Activated CD4-positive, alpha-beta T cell treated with anti-CD3 and anti-CD28 coated beads for 36 hours (primary cell): ENCODE measurements around the gene TGFBR3. TPM values are rescaled to one million over a fixed set of nuclear protein-coding genes. Genes with fewer than 3 reads are reported as not detected.

Experiments
- ATAC-seq: fragments of 200-7000 bp; cut with Tn5 transposase; one replicate; pipeline ENCODE4 v1.10.0; 2021; ENCODE audit warnings: mild to moderate bottlenecking, moderate library complexity
- CTCF ChIA-PET: fragments of 350-600 bp; sonication (Branson Sonifier 250); formaldehyde crosslinking; loops from one replicate; lab custom pipeline; 2021; ENCODE audit warnings: antibody characterized with exemption; lab: Charles Lee
- POLR2A ChIA-PET: fragments of 350-600 bp; sonication (Branson Sonifier 250); formaldehyde crosslinking; loops from one replicate; lab custom pipeline; 2021; ENCODE audit warnings: antibody characterized with exemption, inconsistent platforms; lab: Charles Lee
- DNase-seq: peaks from one replicate; pipeline ENCODE4 v3.0.0-alpha.2; 2020
- H3K27ac Mint-ChIP-seq: one replicate; pipeline ENCODE4 v1.8.0; 2021; ENCODE audit warnings: mixed read lengths
- H3K27me3 Mint-ChIP-seq: one replicate; pipeline ENCODE4 v1.8.0; 2021; ENCODE audit warnings: mixed read lengths
- H3K36me3 Mint-ChIP-seq: one replicate; pipeline ENCODE4 v1.8.0; 2021; ENCODE audit warnings: low read depth, mixed read lengths
- H3K4me1 Mint-ChIP-seq: one replicate; pipeline ENCODE4 v1.8.0; 2021; ENCODE audit warnings: mixed read lengths
- H3K4me3 Mint-ChIP-seq: one replicate; pipeline ENCODE4 v1.8.0; 2021; ENCODE audit warnings: mild to moderate bottlenecking, moderate library complexity, mixed read lengths
- H3K9me3 Mint-ChIP-seq: one replicate; pipeline ENCODE4 v1.8.0; 2021; ENCODE audit warnings: low read depth, mixed read lengths
- intact Hi-C, 2 experiments: fragments of 100-400 bp; cut with DNase I in 1 of 2; cut with micrococcal nuclease in 1 of 2; formaldehyde crosslinking; loops; one replicate each; pipeline versions ENCODE4 v1.14.2 to v1.15.1; 2022 to 2024; cut with DNase I, micrococcal nuclease
- total RNA-seq, 2 experiments: library from RNA; stranded (reverse); gene quantifications; one replicate each; pipeline ENCODE4 v1.2.3, GENCODE V29; 2021

The TGFBR3 gene
- total RNA-seq, 2 experiments from 2014 or later: 4.2 to 4.5 TPM

DNA sequence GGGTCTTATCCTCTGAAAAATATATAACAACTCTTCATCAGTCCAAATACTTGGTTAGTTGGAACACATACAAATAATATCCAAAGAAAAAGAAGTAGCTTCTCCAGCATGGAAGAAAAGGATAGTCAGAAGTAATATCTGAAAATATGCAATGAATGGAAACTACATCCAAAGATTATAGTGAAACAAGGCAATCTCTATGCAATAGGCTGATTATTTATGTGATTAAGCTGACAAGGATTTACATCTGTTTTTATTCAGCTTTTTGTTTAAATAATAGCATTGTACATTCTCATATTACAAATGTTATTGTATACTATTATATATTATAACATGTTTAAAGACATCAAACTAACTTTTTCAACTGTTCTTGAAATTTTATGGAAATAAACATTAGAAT lies 15.3 kb upstream of the TGFBR3 start:
- no peaks in the 10 kb centered on the region for H3K36me3 Mint-ChIP-seq
- H3K27ac Mint-ChIP-seq: no peak overlapping the region
- POLR2A ChIA-PET: no interaction called here
- CTCF ChIA-PET: interaction anchor here (1.1 to 1.3 kb wide), 3 partner anchors 12 to 149 kb away, joined by 3 to 5 read pairs (median 4); no protein-coding TSS in a partner anchor
- ATAC-seq (no peak), DNase-seq (no peak)
- intact Hi-C loops: no loop called here
- no peaks in the 10 kb centered on the region for H3K9me3 Mint-ChIP-seq
- H3K4me1 Mint-ChIP-seq: no peaks in the 10 kb centered on the region
- no peak overlapping the region for H3K4me3 Mint-ChIP-seq
- H3K27me3 Mint-ChIP-seq: peaks cover 3% of the 10 kb centered on the region

GRCh38 chr1:91900562-91900961 lies 14.6 kb upstream of the TGFBR3 start:
- H3K36me3 Mint-ChIP-seq: no peaks in the 10 kb centered on the region
- H3K27ac Mint-ChIP-seq: no peak overlapping the region
- peaks cover 4% of the 10 kb centered on the region for H3K4me1 Mint-ChIP-seq
- ChIA-PET POLR2A (no interaction called here), CTCF (interaction anchor here (1.1 to 1.3 kb wide), 3 partner anchors 11 to 148 kb away, joined by 3 to 5 read pairs (median 4); no protein-coding TSS in a partner anchor)
- peaks cover 7% of the 10 kb centered on the region for H3K27me3 Mint-ChIP-seq
- DNase-seq: no peak
- no peak overlapping the region for H3K4me3 Mint-ChIP-seq
- H3K9me3 Mint-ChIP-seq: no peaks in the 10 kb centered on the region
- no peak for ATAC-seq
- intact Hi-C loops: no loop called here

DNA sequence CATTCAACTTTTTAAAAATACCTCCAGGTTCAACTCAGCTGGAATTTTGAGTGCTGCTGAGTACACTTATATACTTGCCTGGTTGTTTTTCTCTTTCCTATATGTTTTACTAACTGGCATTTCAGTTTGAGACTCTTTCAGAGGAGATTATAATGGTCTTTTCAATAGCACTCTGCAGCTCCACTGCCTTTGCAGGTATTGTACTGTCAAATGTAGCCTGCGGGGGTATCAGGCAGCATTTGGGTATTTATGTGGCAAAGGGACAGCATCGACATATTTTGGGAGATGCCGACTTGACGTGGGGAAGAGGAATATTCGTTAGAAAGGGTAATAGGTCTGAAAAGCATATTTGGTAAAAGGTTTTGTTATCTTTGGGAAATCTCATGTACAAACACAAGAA lies 11.1 kb upstream of the TGFBR3 start:
- ChIA-PET POLR2A (no interaction called here), CTCF (no interaction called here)
- DNase-seq (no peak), ATAC-seq (no peak)
- Mint-ChIP-seq H3K4me1 (peaks cover 9% of the 10 kb centered on the region), H3K9me3 (no peaks in the 10 kb centered on the region), H3K27ac (no peak overlapping the region), H3K4me3 (no peak overlapping the region), H3K36me3 (no peaks in the 10 kb centered on the region), H3K27me3 (peaks cover 10% of the 10 kb centered on the region)
- intact Hi-C loops: no loop called here

GRCh38 chr1:91895832-91896556 lies 10.0 kb upstream of the TGFBR3 start:
- POLR2A ChIA-PET: no interaction called here
- CTCF ChIA-PET: interaction anchor here (0.7 kb wide), 2 partner anchors 10 to 1415 kb away, joined by 3 to 4 read pairs; partner anchors contain the start of gene TGFBR3
- no peak overlapping the region for H3K4me3 Mint-ChIP-seq

GRCh38 chr1:91894036-91894761 lies 8.2 kb upstream of the TGFBR3 start:
- DNase-seq: no peak
- no peak overlapping the region for H3K4me3 Mint-ChIP-seq
- no peaks in the 10 kb centered on the region for H3K9me3 Mint-ChIP-seq
- peaks cover 8% of the 10 kb centered on the region for H3K27me3 Mint-ChIP-seq
- intact Hi-C loops: no loop called here
- ATAC-seq: no peak
- ChIA-PET POLR2A (no interaction called here), CTCF (no interaction called here)
- peaks cover 22% of the 10 kb centered on the region for H3K4me1 Mint-ChIP-seq
- no peaks in the 10 kb centered on the region for H3K36me3 Mint-ChIP-seq
- no peak overlapping the region for H3K27ac Mint-ChIP-seq

More at GRCh38 chr1:91895832-91896556, 10.0 kb upstream of the TGFBR3 start:
- H3K36me3 Mint-ChIP-seq: no peaks in the 10 kb centered on the region
- no peak overlapping the region for H3K27ac Mint-ChIP-seq
- peaks cover 16% of the 10 kb centered on the region for H3K4me1 Mint-ChIP-seq
- no peaks in the 10 kb centered on the region for H3K9me3 Mint-ChIP-seq
- ATAC-seq (peak; percentile 42), DNase-seq (no peak)
- intact Hi-C loops: no loop called here
- peaks cover 10% of the 10 kb centered on the region for H3K27me3 Mint-ChIP-seq

- DNase-seq (no peak), ATAC-seq (no peak)
- H3K4me1 Mint-ChIP-seq: peaks cover 24% of the 10 kb centered on the region
- CTCF ChIA-PET: interaction anchor here (0.6 kb wide), 1 partner anchor 202 kb away, joined by 3 read pairs; no protein-coding TSS in a partner anchor
- peaks cover 10% of the 10 kb centered on the region for H3K27me3 Mint-ChIP-seq
- H3K9me3 Mint-ChIP-seq: no peaks in the 10 kb centered on the region
- no peak overlapping the region for H3K4me3 Mint-ChIP-seq
- POLR2A ChIA-PET: no interaction called here
- intact Hi-C loops: no loop called here
- H3K36me3 Mint-ChIP-seq: no peaks in the 10 kb centered on the region
- H3K27ac Mint-ChIP-seq: no peak overlapping the region
Measured at GRCh38 chr1:91891969-91892368, 6.0 kb upstream of the TGFBR3 start.

DNA sequence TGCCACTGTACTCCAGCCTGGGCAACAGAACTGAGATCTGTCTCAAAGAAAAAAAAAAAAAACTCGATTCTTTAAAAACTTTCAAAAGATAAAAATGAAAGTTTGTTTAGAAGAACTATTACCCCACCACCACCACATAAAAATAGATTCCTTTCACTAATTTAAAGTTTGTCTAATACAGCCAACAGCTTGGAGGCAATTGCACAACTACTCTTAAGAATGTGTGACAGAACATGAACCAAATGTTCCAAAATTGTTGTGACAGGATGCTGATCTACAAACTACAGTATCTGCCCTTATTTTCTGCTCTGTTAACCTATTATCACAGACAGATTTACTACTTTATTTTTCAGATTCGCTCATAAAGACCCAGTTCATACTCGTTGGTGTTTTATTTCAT lies 5.5 kb upstream of the TGFBR3 start:
- intact Hi-C loops: no loop called here
- POLR2A ChIA-PET: no interaction called here
- no peak overlapping the region for H3K27ac Mint-ChIP-seq
- peaks cover 12% of the 10 kb centered on the region for H3K27me3 Mint-ChIP-seq
- DNase-seq (no peak), ATAC-seq (no peak)
- H3K4me3 Mint-ChIP-seq: no peak overlapping the region
- no peaks in the 10 kb centered on the region for H3K36me3 Mint-ChIP-seq
- H3K9me3 Mint-ChIP-seq: no peaks in the 10 kb centered on the region
- CTCF ChIA-PET: interaction anchor here (0.6 kb wide), 1 partner anchor 203 kb away, joined by 3 read pairs; no protein-coding TSS in a partner anchor
- H3K4me1 Mint-ChIP-seq: peaks cover 27% of the 10 kb centered on the region

- no peaks in the 10 kb centered on the region for H3K9me3 Mint-ChIP-seq
- H3K27me3 Mint-ChIP-seq: peaks cover 8% of the 10 kb centered on the region
- ChIA-PET POLR2A (interaction anchor here (0.6 kb wide), 1 partner anchor 84 kb away, joined by 5 read pairs; no protein-coding TSS in a partner anchor), CTCF (interaction anchor here (0.6 to 1.2 kb wide), 7 partner anchors 11 to 377 kb away, joined by 3 to 4 read pairs (median 3); no protein-coding TSS in a partner anchor)
- no peak overlapping the region for H3K4me3 Mint-ChIP-seq
- peaks cover 25% of the 10 kb centered on the region for H3K4me1 Mint-ChIP-seq
- no peak overlapping the region for H3K27ac Mint-ChIP-seq
- no peak for DNase-seq
- H3K36me3 Mint-ChIP-seq: no peaks in the 10 kb centered on the region
- no peak for ATAC-seq
- intact Hi-C loops: loop anchor here (5.0 to 10.0 kb wide), 2 partner anchors 388 to 1075 kb away; partner anchors contain the start of genes CDC7 (in 1 of the 2) and DIPK1A (in 1 of the 2)
Measured at GRCh38 chr1:91889717-91890459, 3.9 kb upstream of the TGFBR3 start.

- ChIA-PET POLR2A (no interaction called here), CTCF (interaction anchor here (0.7 to 2.9 kb wide), 7 partner anchors 11 to 419 kb away, joined by 3 to 13 read pairs (median 4); no protein-coding TSS in a partner anchor)
- no peaks in the 10 kb centered on the region for H3K9me3 Mint-ChIP-seq
- H3K4me1 Mint-ChIP-seq: peaks cover 40% of the 10 kb centered on the region
- ATAC-seq: peak; percentile 6
- intact Hi-C loops: loop anchor here (1.0 to 10.0 kb wide), 5 partner anchors 9 to 1080 kb away; partner anchors contain the start of genes CDC7 (in 1 of the 2) and DIPK1A (in 1 of the 2)
- H3K27ac Mint-ChIP-seq: peak overlapping the region; percentile 75
- no peaks in the 10 kb centered on the region for H3K36me3 Mint-ChIP-seq
- H3K27me3 Mint-ChIP-seq: peaks cover 16% of the 10 kb centered on the region
- DNase-seq: peak; percentile 38
- peak overlapping the region; percentile 87 for H3K4me3 Mint-ChIP-seq
Measured at GRCh38 chr1:91885213-91885715, 687 bp downstream of the TGFBR3 start.

DNA sequence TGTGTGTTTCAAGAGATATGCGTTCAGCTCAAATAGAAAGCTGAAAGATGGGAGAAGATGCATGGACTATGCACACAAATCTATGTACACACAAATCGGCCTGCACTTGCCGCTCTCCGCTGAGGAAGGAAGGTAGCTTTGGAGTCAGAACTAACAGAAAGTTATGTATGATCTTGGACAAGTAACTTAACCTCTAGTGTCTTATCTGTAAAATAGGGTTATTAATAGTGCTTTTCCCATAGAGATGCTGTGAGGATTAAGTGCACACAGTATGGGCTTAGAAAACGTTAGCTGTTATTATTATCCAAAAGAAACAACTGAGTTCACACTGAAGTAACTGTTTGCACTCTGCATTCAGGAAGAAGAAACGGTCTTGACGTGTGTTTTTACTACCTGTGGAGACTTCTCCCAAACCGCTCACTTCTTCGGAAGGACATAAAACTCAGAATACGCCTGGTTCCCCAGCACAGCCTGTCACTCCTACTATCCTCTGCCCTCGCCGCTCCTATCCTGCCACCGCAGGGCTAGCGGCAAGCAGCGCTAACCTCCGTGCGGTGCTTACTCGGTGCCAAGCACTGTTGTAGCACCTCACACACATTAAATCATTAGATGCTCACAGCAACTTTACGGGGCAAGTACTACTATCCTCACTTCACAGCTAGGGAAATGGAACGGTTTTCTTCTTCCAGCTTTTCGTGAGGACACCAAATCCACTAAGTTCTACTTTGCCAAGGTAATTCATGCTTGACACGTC lies 1.3 kb downstream of the TGFBR3 start:
- H3K27me3 Mint-ChIP-seq: peaks cover 16% of the 10 kb centered on the region
- ChIA-PET POLR2A (no interaction called here), CTCF (interaction anchor here (0.6 to 2.9 kb wide), 11 partner anchors 10 to 372 kb away, joined by 3 to 13 read pairs (median 4); no protein-coding TSS in a partner anchor)
- H3K36me3 Mint-ChIP-seq: no peaks in the 10 kb centered on the region
- peak overlapping the region; percentile 87 for H3K4me3 Mint-ChIP-seq
- DNase-seq (peak; percentile 65), ATAC-seq (peak; percentile 66)
- intact Hi-C loops: loop anchor here (1.0 to 10.0 kb wide), 5 partner anchors 8 to 1080 kb away; partner anchors contain the start of genes CDC7 (in 1 of the 2) and DIPK1A (in 1 of the 2)
- H3K4me1 Mint-ChIP-seq: peaks cover 36% of the 10 kb centered on the region
- no peaks in the 10 kb centered on the region for H3K9me3 Mint-ChIP-seq
- H3K27ac Mint-ChIP-seq: peak overlapping the region; percentile 75
